GM12872 (cell line): Measurements from ENCODE around the gene RASGRF1.
A peak's percentile ranks its signal among the peaks of the same experiment; 100 is the strongest.

Source experiments
- TF ChIP-seq, protein P1 (sequence below): IDR thresholded peaks from 3 replicates; pipeline ENCODE4 v1.5.1; 2011; ENCODE audit warnings: low read depth, mild to moderate bottlenecking, low read length, moderate library complexity; ENCODE audit not compliant: insufficient read depth

RASGRF1 gene

GRCh38 chr15:78921940-78922339, 168.6 kb downstream of the RASGRF1 start:
- TF ChIP-seq, protein P1, sequence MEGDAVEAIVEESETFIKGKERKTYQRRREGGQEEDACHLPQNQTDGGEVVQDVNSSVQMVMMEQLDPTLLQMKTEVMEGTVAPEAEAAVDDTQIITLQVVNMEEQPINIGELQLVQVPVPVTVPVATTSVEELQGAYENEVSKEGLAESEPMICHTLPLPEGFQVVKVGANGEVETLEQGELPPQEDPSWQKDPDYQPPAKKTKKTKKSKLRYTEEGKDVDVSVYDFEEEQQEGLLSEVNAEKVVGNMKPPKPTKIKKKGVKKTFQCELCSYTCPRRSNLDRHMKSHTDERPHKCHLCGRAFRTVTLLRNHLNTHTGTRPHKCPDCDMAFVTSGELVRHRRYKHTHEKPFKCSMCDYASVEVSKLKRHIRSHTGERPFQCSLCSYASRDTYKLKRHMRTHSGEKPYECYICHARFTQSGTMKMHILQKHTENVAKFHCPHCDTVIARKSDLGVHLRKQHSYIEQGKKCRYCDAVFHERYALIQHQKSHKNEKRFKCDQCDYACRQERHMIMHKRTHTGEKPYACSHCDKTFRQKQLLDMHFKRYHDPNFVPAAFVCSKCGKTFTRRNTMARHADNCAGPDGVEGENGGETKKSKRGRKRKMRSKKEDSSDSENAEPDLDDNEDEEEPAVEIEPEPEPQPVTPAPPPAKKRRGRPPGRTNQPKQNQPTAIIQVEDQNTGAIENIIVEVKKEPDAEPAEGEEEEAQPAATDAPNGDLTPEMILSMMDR = no peak

- TF ChIP-seq, protein P1 = no peak
Measured at GRCh38 chr15:78921517-78921916, 169.1 kb downstream of the RASGRF1 start.

DNA sequence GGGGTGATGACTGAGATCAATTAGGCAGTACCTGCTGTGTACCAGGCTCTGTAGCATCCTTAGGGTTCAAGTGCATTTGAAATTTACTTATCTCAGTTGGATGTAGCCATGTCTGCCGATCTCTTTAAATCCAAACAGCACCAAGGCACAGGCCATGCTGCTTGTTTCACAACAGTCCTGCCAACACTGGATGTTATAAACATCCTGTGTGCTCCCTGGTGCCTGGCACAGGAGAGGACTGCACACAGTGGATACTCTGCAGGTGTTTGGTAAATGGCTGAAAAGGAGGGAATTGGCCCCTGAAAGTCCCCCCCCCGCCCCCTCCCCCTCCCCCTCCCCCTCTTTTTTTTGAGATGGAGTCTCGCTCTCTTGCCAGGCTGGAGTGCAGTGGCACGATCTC, 172.7 kb downstream of the RASGRF1 start:
- TF ChIP-seq, protein P1 = no peak

- TF ChIP-seq, protein P1 = no peak
Measured at GRCh38 chr15:78916088-78916487, 174.5 kb downstream of the RASGRF1 start.

- TF ChIP-seq, protein P1 = no peak
Measured at GRCh38 chr15:78915341-78916087, 175.1 kb downstream of the RASGRF1 start.

DNA sequence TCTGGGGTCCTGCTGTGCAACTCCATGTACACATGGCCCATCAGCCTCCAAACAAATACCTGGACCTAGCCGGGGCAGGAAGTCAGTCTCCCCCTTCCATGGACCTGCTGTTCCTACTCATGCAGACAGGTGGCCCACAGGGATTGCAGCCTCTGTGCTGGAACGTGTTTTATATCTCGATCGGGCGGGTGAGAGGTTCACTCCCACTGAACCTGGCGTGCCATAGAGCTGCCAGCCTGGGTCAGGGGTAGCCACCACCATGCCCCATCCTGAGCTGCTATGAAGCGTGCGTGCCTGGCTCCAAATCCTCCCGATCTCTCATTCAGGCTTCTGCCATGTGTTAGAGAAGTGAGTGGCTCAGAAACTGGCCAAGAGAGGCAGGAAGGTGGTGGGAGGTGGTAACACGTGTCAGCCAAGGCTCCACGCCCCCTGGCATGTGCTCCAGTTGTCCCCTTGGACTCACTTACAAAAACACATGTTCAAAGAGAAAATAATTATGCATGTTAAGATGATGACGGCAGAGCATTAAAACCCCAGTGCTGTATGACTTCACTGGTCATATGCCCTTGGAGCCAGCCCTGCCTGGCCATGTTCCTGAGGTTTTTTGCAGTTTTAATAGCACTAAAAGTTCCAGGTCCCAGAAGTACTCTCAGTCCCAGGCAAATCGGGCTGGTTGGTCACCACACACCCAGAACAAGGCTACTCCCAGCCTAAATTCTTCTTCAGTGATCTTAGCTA, 176.4 kb downstream of the RASGRF1 start:
- TF ChIP-seq, protein P1 = peak; percentile 25; the same call in 1 of the 3 replicates

DNA sequence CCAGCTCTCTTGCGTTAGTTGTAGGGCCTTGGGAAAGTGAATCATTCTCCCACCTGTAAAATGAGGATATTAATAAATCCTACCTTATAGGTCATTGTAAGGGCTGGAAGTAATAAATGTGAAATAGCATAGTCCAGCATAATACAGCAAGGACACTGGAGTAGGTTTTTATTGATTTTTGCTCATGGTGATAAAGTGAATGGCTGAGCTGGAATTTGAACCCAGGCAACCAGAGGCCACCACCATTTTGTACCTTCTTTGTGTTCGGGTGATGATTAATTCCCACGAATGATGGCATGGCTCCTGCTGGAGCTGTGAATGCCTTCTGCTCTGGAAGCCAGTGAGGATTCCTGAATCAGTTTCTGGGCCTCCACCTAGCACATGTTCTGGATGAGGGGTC, 177.6 kb downstream of the RASGRF1 start:
- TF ChIP-seq, protein P1 = no peak
